GM12864 (cell line): Measurements from ENCODE around the gene PLA2G15.

Source experiments
- DNase-seq: peaks from one replicate; pipeline ENCODE4 v3.0.0-alpha.2; 2011; ENCODE audit warnings: low read depth
- H3K4me3 ChIP-seq: 2 replicates; pipeline ENCODE4 v1.5.1; 2011; ENCODE audit warnings: mild to moderate bottlenecking, low read depth, low read length, control low read depth
- TF ChIP-seq, protein P1 (sequence below): IDR thresholded peaks from 2 replicates; pipeline ENCODE4 v1.5.1; 2011; ENCODE audit warnings: low read depth, mild to moderate bottlenecking, moderate library complexity, low read length, control low read depth, inconsistent platforms; ENCODE audit errors: missing control alignments

Gene PLA2G15

DNA sequence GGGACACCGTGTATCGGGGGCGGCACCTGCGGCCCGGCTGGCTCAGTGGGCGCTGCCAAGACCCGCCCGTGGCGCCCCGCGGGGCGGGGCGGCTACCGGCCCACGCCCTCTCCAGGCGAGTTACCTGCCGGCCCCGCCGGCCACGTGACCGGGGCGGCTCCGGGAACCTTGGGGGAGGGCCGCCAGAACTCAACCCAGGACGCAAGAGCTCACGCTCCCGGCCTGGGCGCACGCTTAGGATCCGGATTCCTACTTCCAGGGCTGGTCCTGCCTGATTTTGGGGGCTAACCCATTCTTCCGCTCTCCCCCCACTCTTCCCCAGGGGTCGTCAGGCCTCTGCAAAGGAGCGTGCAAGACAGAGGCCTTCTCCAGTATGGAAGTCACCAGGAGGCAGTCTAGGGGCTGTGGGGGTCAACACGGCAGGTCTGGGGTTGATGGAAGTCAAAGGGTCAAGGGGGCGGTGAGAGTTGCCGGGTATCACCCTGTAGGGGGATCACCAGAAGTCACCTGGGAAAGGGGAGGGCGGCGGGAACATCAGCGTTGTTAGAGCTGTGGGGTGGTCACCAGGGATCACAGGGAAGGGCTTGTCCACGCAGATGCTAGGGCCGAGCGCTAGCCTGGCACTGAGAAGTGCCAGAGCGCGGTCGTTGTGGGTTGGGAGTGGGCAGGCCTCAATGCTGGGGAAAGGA, 8.9 kb upstream of the PLA2G15 start:
- TF ChIP-seq, protein P1, sequence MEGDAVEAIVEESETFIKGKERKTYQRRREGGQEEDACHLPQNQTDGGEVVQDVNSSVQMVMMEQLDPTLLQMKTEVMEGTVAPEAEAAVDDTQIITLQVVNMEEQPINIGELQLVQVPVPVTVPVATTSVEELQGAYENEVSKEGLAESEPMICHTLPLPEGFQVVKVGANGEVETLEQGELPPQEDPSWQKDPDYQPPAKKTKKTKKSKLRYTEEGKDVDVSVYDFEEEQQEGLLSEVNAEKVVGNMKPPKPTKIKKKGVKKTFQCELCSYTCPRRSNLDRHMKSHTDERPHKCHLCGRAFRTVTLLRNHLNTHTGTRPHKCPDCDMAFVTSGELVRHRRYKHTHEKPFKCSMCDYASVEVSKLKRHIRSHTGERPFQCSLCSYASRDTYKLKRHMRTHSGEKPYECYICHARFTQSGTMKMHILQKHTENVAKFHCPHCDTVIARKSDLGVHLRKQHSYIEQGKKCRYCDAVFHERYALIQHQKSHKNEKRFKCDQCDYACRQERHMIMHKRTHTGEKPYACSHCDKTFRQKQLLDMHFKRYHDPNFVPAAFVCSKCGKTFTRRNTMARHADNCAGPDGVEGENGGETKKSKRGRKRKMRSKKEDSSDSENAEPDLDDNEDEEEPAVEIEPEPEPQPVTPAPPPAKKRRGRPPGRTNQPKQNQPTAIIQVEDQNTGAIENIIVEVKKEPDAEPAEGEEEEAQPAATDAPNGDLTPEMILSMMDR = no peak
- no peak for DNase-seq
- peak overlapping the region; percentile 60 for H3K4me3 ChIP-seq

DNA sequence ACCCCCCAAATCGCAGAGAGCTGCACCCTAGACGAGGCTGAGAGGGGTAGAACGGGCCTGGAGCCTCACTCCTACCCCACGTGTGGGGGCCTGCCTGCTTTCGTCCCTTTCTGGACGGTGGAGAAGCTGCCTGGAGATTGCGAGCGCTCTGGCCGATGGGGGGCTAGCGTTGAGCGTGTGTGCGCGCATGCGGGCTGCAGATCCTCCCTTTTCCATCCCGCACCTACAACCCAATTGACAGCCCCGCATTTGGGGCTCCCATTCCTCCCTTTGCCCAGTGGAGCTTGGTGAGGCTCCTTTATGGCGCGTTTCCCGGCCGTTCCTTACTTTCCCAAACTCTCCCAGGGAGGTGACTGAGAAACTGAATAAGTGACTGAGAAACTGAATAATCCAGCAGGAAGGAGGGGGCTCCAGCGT, 8.3 kb upstream of the PLA2G15 start:
- TF ChIP-seq, protein P1 = no peak
- peak overlapping the region; percentile 60 for H3K4me3 ChIP-seq
- DNase-seq = no peak

DNA sequence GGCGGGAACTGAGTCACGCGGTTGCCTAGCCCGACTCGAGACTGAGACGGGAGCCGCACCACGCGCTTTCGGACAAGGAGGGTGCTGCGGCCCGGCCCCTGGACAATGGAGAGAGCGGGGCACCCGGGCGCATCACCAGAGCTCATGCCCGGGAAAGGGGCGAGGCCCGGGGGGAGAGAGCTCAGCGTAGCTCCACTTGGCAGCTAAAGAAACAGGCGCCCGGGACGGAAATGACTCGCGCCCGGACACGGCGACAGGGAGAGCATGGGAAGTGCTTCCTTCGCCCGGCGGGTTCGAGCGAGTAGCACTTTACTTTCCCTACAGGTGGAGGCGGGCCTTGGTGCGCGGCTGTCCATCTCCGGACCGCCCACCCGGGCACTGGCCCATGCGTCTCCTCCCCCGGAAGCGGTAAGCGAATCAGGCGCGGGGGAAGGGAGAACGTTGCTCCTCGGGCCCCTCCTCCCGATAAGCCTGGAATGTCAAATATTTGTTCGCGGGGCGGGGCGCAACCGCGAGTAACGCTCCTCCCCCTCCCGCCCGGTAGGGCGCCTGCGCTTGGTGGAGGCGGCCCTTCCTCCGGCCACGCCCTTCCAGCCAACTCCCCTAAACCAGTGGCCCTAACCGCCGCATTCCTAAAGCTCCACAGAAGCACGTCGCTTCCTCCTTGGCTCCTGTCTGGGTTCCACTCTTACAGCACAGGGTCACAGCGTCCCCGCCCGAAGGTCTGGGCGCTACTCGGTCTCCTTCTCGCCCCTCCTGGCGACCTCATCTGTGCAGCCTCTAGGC, 7.7 kb upstream of the PLA2G15 start:
- TF ChIP-seq, protein P1 = no peak
- DNase-seq = peak; percentile 91
- peak overlapping the region; percentile 60 for H3K4me3 ChIP-seq

DNA sequence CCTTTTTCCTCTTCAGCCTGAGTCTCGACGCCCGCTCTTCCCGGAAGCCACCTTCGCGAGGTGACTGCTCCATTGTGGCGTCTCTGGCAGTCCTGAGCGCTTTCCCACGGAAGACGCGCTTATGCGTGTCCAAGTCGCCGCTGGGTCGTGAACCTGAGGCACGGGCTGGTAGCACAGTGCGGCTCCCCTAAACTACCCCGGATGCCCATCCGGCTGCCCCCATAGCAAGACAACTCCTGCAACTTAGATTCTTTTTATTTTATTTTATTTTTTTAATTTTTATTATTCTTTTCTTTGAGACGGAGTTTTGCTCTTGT, 7.2 kb upstream of the PLA2G15 start:
- no peak for DNase-seq
- TF ChIP-seq, protein P1 = no peak
- peak overlapping the region; percentile 60 for H3K4me3 ChIP-seq

GRCh38 chr16:68242085-68242484, 3.1 kb upstream of the PLA2G15 start:
- TF ChIP-seq, protein P1 = no peak
- DNase-seq = no peak
- no peak overlapping the region for H3K4me3 ChIP-seq

GRCh38 chr16:68242926-68243858, 2.0 kb upstream of the PLA2G15 start:
- TF ChIP-seq, protein P1 = no peak
- no peak overlapping the region for H3K4me3 ChIP-seq
- DNase-seq = no peak
